ENCODE data around the gene MT1E. TPM values are rescaled to one million over a fixed set of nuclear protein-coding genes. Genes with fewer than 3 reads are reported as not detected.

The MT1E gene
- total and polyA plus RNA-seq, 2 of the 8 experiments (the other 6 are each of a cell fraction or from before 2014, with no cell fraction given) = 7.9 to 117 TPM

GRCh38 chr16:56588781-56589140 lies 36.8 kb upstream of the MT1E start:
- H2BK120ac ChIP-seq (replicated peaks; ENCODE audit: low read depth, low read length) = no peak overlapping the region
- H2AFZ ChIP-seq (ENCODE audit: low read length) = no peak overlapping the region
- H4K8ac ChIP-seq (ENCODE audit: extremely low read depth, insufficient read depth, low read length) = no peak overlapping the region
- no peaks in the 10 kb centered on the region for H3K9me3 ChIP-seq (ENCODE audit: insufficient read depth in 2 of 2, low read depth in 1 of 2, low read length in 1 of 2)
- WGBS, 2 experiments (ENCODE audit: extremely low coverage in 1 of 2, insufficient coverage in 1 of 2, insufficient read length in 1 of 2, insufficient replicate concordance in 2 of 2, low coverage in 1 of 2, low lambda C conversion rate in 2 of 2, missing lambda C conversion rate in 1 of 2) = 59% methylated on average over 9 of the region's 9 CpGs; no CpG with 5 or more reads in 1 of the 2 experiments
- no peak for FAIRE-seq
- no peak for DNase-seq (ENCODE audit: low read depth in 1 of 2, low spot score in 2 of 2)
- H3K23me2 ChIP-seq (ENCODE audit: low read depth, low read length) = peaks cover 8% of the 10 kb centered on the region; the same call in 1 of the 2 replicates
- peaks cover 2 to 4% of the 10 kb centered on the region in 2 experiments for H4K20me1 ChIP-seq (replicated peaks in 1 of 2; ENCODE audit: control insufficient read depth in 1 of 2, insufficient read depth in 2 of 2, low read length in 2 of 2)
- H2BK12ac ChIP-seq (ENCODE audit: low read depth, low read length) = no peak overlapping the region
- TF ChIP-seq USF2 (IDR thresholded peaks at IDR 0.05; ENCODE audit: low read length) (no peak), HDAC6 (IDR thresholded peaks at IDR 0.05; ENCODE audit: low read depth, low read length) (no peak), EGR1 (IDR thresholded peaks at IDR 0.05; ENCODE audit: borderline replicate concordance, low read depth, low read length) (no peak), RAD21 (IDR thresholded peaks at IDR 0.05 in 1 of 2, conservative IDR thresholded peaks at IDR 0.05 in 1 of 2; ENCODE audit: low read depth in 2 of 2, low read length in 2 of 2) (no peak), CHD2 (IDR thresholded peaks at IDR 0.05; ENCODE audit: low read length) (no peak), MAFK (IDR thresholded peaks at IDR 0.05; ENCODE audit: low read depth, low read length) (no peak), KDM5A (IDR thresholded peaks at IDR 0.05; ENCODE audit: low read length) (no peak), BACH1 (IDR thresholded peaks at IDR 0.05; ENCODE audit: low read length) (no peak), ASH2L (IDR thresholded peaks at IDR 0.05; ENCODE audit: low read length) (no peak)
- H3K9ac ChIP-seq (replicated peaks in 1 of 4; ENCODE audit: extremely low read depth in 1 of 4, low read depth in 3 of 4, low read length in 3 of 4) = no peak overlapping the region; a peak in 1 of 7 replicates
- ChIA-PET POLR2A (ENCODE audit: partially characterized antibody) (interaction anchor here (0.6 kb wide), 1 partner anchor 48 kb away, joined by 4 read pairs; no protein-coding TSS in a partner anchor), CTCF (ENCODE audit: partially characterized antibody) (interaction anchor here (0.8 to 2.0 kb wide), 5 partner anchors 12 to 64 kb away, joined by 3 to 11 read pairs (median 3); no protein-coding TSS in a partner anchor)
- no peak overlapping the region for H4K91ac ChIP-seq (replicated peaks; ENCODE audit: insufficient read length, low read length)
- H3K4ac ChIP-seq (replicated peaks; ENCODE audit: insufficient read length, low read depth, low read length) = no peak overlapping the region
- no peak overlapping the region for H2BK15ac ChIP-seq (ENCODE audit: low read length)
- H4K5ac ChIP-seq (ENCODE audit: insufficient read length, low read depth, low read length) = no peak overlapping the region
- no peak overlapping the region for H2BK20ac ChIP-seq (ENCODE audit: low read length)
- H3K4me1 ChIP-seq (replicated peaks in 1 of 4; ENCODE audit: control insufficient read depth in 3 of 4, insufficient read depth in 4 of 4, low read length in 3 of 4) = peaks cover 0 to 13% (median 4%) of the 10 kb centered on the region in 4 experiments; a peak in 5 of 7 replicates
- H3K79me2 ChIP-seq (ENCODE audit: control insufficient read depth in 1 of 2, insufficient read depth in 2 of 2, low read length in 2 of 2) = no peaks in the 10 kb centered on the region
- no peak overlapping the region for H3K56ac ChIP-seq (replicated peaks; ENCODE audit: insufficient read length, low read depth, low read length)
- no peak overlapping the region for H3K27ac ChIP-seq (ENCODE audit: low read depth, low read length)
- no peak overlapping the region for H3K14ac ChIP-seq (ENCODE audit: insufficient read length)
- no peak overlapping the region for H3K23ac ChIP-seq (ENCODE audit: insufficient read length)
- H3K4me2 ChIP-seq (ENCODE audit: insufficient read depth in 1 of 2, low read depth in 2 of 2, low read length in 2 of 2) = peak overlapping the region; percentile 88 to 92
- no peak overlapping the region for H2BK5ac ChIP-seq (ENCODE audit: low read depth, low read length)
- peaks cover 20 to 52% (median 43%) of the 10 kb centered on the region in 4 experiments for H3K27me3 ChIP-seq (replicated peaks in 1 of 4; ENCODE audit: control insufficient read depth in 3 of 4, extremely low read depth in 1 of 4, insufficient read depth in 3 of 4, low read length in 3 of 4)
- peak overlapping the region; percentile 28 to 65 (median 34) for H3K4me3 ChIP-seq (ENCODE audit: extremely low read depth in 1 of 4, insufficient read depth in 2 of 4, low read depth in 3 of 4, low read length in 4 of 4)
- no peaks in the 10 kb centered on the region for H3K36me3 ChIP-seq (ENCODE audit: control insufficient read depth in 2 of 4, insufficient read depth in 4 of 4, low read length in 3 of 4)
- no peak overlapping the region for H2AK5ac ChIP-seq (ENCODE audit: low read depth, low read length)
- no peaks in the 10 kb centered on the region for H3K79me1 ChIP-seq (ENCODE audit: low read depth, low read length)
- 0 out of 2 replicates have a peak overlapping the region, but pooled peaks have one; percentile 32 for H3K18ac ChIP-seq (ENCODE audit: extremely low read depth, low read length)
